Erythroblast (primary cell): ENCODE results near the gene SATB2.

ENCODE experiments used
- GATA1 ChIP-seq: IDR thresholded peaks from 2 replicates; pipeline ENCODE4 v1.6.1; 2011; ENCODE audit warnings: low read depth, mild to moderate bottlenecking, control low read depth, low read length, moderate library complexity
- POLR2A ChIP-seq: IDR thresholded peaks from 2 replicates; pipeline ENCODE4 v1.6.1; 2011; ENCODE audit warnings: mild to moderate bottlenecking, low read length

- TF ChIP-seq POLR2A (no peak), GATA1 (no peak)
Observed at GRCh38 chr2:199471443-199472057, 13.8 kb upstream of the SATB2 start.
